Measurements from ENCODE around the gene ATP11C.
A peak's percentile ranks its signal among the peaks of the same experiment; 100 is the strongest.

The ATP11C gene

GRCh38 chrX:139758809-139759208 lies 174.0 kb downstream of the ATP11C start:
- H3K27ac ChIP-seq: no peak overlapping the region
- H3K27me3 ChIP-seq (replicated peaks): no peaks in the 10 kb centered on the region
- no peak for TF ChIP-seq CTCF (IDR thresholded peaks at IDR 0.05; ENCODE audit: low read depth, low read length, missing control alignments)
- in situ Hi-C loops (cut with HindIII; ENCODE audit: low pct_ligation_motif_present, low sequenced_read_pairs): no loop called here
- DNase-seq: no peak
- no peaks in the 10 kb centered on the region for H3K36me3 ChIP-seq (replicated peaks)
- no peak overlapping the region for H3K4me3 ChIP-seq (ENCODE audit: low read depth, low read length)

GRCh38 chrX:139758250-139758649 lies 174.6 kb downstream of the ATP11C start:
- Histone ChIP-seq H3K27ac (no peak overlapping the region), H3K27me3 (replicated peaks) (no peaks in the 10 kb centered on the region), H3K36me3 (replicated peaks) (no peaks in the 10 kb centered on the region), H3K4me3 (ENCODE audit: low read depth, low read length) (no peak overlapping the region)
- no peak for TF ChIP-seq CTCF (IDR thresholded peaks at IDR 0.05; ENCODE audit: low read depth, low read length, missing control alignments)
- no peak for DNase-seq
- in situ Hi-C loops (cut with HindIII; ENCODE audit: low pct_ligation_motif_present, low sequenced_read_pairs): no loop called here

DNA sequence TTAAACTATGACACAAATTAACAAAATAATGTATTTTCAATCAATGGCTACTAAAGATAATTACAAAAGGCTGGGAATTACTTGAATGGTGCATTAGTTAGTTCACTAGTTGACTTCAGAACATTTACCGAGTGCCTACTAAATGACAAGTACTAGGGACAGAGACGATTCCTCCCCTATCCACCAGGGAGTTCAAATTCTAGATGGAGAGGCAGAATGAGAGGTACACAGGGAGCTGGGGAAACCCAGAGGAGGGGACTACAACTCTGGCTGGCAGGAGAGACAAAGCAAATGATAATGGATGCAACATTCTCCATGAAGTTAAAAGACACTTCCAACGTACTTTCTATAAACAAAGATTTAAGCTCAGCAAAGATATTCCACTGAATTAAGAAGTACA lies 181.8 kb downstream of the ATP11C start:
- Histone ChIP-seq H3K27ac (no peak overlapping the region), H3K27me3 (replicated peaks) (no peaks in the 10 kb centered on the region), H3K36me3 (replicated peaks) (no peaks in the 10 kb centered on the region), H3K4me3 (ENCODE audit: low read depth, low read length) (no peak overlapping the region)
- no peak for TF ChIP-seq CTCF (IDR thresholded peaks at IDR 0.05; ENCODE audit: low read depth, low read length, missing control alignments)
- in situ Hi-C loops (cut with HindIII; ENCODE audit: low pct_ligation_motif_present, low sequenced_read_pairs): no loop called here
- DNase-seq: no peak

DNA sequence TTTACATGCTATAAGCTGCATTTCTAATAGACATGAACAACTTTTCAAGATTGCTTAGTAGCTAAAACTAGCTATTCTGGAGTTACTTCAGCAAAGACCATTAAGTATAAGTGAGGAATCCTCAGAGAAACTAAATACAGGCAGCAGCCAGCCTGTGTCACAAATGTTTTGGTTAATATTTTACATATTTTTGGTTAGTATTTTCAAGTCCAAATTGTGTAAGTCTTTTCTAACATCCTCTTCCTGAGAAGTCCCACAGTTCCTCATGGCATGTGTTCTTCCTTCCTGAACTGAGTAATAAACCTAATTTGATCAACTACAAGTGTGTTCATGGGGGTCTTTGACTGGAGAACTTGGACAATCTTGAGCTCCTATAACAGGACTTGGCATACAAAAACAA lies 182.5 kb downstream of the ATP11C start:
- no peak overlapping the region for H3K27ac ChIP-seq
- no peak overlapping the region for H3K4me3 ChIP-seq (ENCODE audit: low read depth, low read length)
- TF ChIP-seq CTCF (IDR thresholded peaks at IDR 0.05; ENCODE audit: low read depth, low read length, missing control alignments): no peak
- H3K27me3 ChIP-seq (replicated peaks): no peaks in the 10 kb centered on the region
- DNase-seq: no peak
- in situ Hi-C loops (cut with HindIII; ENCODE audit: low pct_ligation_motif_present, low sequenced_read_pairs): no loop called here
- H3K36me3 ChIP-seq (replicated peaks): no peaks in the 10 kb centered on the region

- no peak for TF ChIP-seq CTCF (IDR thresholded peaks at IDR 0.05; ENCODE audit: low read depth, low read length, missing control alignments)
- no peaks in the 10 kb centered on the region for H3K27me3 ChIP-seq (replicated peaks)
- no peaks in the 10 kb centered on the region for H3K36me3 ChIP-seq (replicated peaks)
- H3K27ac ChIP-seq: no peak overlapping the region
- H3K4me3 ChIP-seq (ENCODE audit: low read depth, low read length): no peak overlapping the region
- in situ Hi-C loops (cut with HindIII; ENCODE audit: low pct_ligation_motif_present, low sequenced_read_pairs): no loop called here
- DNase-seq: peak; percentile 29
Observed at GRCh38 chrX:139739138-139739537, 193.7 kb downstream of the ATP11C start.

DNA sequence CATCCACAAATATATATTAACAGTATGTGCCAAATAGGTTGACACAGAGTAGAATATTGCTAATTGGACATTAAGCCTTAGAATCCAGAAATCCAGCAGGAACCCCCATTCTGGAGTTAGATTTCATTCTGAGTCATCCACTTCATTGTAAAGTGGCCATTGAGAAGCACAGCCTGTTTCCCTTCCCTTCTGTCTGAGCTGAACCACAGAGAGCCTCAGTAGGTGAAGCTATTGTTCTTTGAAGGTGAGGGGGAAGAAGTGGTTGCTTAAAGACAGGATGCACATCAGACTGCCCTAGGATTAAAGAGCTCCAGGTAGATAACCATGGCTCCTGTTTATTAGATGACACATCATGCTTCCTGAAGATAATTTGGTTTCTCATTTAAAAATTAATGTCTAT lies 194.3 kb downstream of the ATP11C start:
- DNase-seq: no peak
- in situ Hi-C loops (cut with HindIII; ENCODE audit: low pct_ligation_motif_present, low sequenced_read_pairs): no loop called here
- H3K4me3 ChIP-seq (ENCODE audit: low read depth, low read length): no peak overlapping the region
- H3K36me3 ChIP-seq (replicated peaks): no peaks in the 10 kb centered on the region
- no peak overlapping the region for H3K27ac ChIP-seq
- no peak for TF ChIP-seq CTCF (IDR thresholded peaks at IDR 0.05; ENCODE audit: low read depth, low read length, missing control alignments)
- H3K27me3 ChIP-seq (replicated peaks): no peaks in the 10 kb centered on the region
